Activated CD4-positive, alpha-beta T cell treated with anti-CD3 and anti-CD28 coated beads for 24 hours (primary cell): ENCODE measurements around the gene KLK8.

Experiments
- DNase-seq, 2 donors: peaks; one replicate each; pipeline ENCODE4 v3.0.0-alpha.2; 2020; ENCODE audit warnings: low read depth in 2 of 2

KLK8 gene, protein sequence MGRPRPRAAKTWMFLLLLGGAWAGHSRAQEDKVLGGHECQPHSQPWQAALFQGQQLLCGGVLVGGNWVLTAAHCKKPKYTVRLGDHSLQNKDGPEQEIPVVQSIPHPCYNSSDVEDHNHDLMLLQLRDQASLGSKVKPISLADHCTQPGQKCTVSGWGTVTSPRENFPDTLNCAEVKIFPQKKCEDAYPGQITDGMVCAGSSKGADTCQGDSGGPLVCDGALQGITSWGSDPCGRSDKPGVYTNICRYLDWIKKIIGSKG

DNA sequence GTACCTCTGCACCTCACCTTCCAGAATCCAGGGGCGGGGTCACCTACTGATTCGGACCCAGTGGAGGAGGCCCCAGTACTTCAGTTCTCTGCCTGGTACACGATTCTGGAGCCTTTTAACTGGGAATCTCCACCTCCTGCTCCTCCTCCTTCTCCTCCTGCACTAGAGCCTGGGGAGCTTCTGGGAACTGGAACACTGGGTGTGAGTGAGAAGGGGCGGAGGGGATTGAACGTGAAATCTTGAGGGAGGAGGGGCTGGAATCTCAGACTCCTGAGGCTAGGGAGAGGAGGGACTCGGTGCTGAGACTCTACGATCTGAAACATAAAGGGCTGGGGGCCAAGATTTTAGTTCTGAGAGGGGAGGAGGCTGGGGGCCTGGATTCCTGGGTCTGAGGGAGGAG lies at the start of gene KLK8:
TSS of gene KLK8 (minus strand) at position 90 of the 400 bp plus-strand sequence. CDS start 437 bp downstream, outside the sequence.
- DNase-seq, result no peak

- DNase-seq, result no peak
Observed at GRCh38 chr19:51047031-51047335, 45.6 kb upstream of the KLK8 start.

- no peak for DNase-seq
Observed at GRCh38 chr19:51044327-51044726, 42.9 kb upstream of the KLK8 start.

DNA sequence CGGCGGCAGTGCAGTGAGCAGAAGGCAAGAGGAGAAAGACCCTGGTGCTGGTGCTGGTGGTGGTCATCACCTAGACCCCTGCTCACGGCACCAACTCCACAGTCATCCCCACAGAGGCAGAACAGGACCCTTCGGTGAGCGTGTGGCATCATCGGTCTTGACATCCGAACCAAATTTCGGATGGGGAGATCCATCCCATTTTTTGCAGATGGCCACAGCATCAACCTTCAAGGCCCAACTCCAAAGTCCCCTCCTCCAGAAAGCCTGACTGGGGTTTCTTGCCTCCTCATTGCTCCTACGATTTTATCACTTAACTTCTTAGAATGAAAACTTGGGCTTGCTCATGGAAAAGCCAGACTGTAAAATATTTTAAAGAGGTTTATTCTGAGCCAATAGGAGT lies 42.1 kb upstream of the KLK8 start:
- DNase-seq, result no peak

DNA sequence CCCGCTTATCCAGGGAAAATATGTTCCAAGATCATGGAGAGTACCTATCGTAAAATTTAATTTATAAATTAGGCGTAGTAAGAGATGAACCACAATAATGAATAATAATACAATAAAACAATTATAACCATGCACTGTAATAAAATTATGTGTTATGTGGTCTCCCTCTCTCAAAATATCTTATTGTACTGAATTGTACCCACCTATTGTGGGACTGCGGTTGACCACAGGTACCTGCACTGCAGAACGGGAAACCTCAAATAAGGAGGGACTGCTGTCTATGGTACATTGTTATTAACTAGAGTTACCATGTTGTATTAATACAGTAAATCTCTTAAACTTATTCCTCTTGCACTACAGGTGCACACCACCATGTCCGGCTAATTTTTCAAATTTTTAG lies 38.7 kb upstream of the KLK8 start:
- DNase-seq, result no peak

GRCh38 chr19:51036519-51036918 lies 35.1 kb upstream of the KLK8 start:
- DNase-seq, result no peak

DNA sequence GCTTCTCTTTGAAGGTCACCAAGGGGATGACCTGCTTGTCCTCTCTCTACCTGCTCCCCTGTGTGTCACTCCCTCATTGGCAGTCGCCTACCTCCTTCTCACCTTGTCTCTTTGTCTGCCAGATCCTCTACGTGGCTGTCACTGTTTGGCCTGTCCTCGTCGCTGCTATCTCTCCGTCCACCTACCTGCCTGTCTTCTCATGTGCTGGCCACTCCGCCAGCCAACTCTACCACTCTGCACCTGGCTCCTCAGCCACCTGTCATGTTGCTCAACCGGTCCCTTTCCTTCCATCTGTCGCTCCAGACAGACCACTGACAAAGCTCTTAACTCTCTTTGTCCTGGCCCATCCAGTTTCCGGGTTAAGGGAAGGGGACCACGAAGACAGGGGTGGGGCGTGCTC lies 33.3 kb upstream of the KLK8 start, which contains the start of gene KLK12:
TSS of gene KLK12 (minus strand) at position 299 of the 400 bp plus-strand sequence. CDS start 381 bp downstream, outside the sequence.
- DNase-seq, result no peak

- DNase-seq, result no peak
Observed at GRCh38 chr19:51031880-51032225, 30.4 kb upstream of the KLK8 start.

GRCh38 chr19:51031220-51031879 lies 29.9 kb upstream of the KLK8 start:
- no peak for DNase-seq

DNA sequence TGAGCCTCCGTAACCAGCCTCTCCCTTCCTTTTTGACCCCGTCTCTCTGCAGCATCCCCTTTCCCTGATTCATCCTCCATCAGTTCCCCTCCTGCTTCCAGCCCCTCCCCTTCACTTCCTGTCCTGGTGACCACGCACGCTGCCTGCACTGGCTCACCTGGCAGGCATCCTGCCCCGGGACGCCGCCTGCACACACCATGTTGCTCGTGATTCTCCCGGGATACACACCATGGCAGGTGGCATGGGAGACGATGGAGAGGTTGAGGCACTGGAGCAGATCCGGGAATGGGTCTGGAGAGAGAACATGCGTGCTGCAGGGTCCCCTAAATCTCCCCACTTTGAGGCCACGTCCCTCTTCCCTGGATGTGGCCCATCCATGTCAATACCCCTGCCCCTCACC lies 29.2 kb upstream of the KLK8 start:
- no peak for DNase-seq

DNA sequence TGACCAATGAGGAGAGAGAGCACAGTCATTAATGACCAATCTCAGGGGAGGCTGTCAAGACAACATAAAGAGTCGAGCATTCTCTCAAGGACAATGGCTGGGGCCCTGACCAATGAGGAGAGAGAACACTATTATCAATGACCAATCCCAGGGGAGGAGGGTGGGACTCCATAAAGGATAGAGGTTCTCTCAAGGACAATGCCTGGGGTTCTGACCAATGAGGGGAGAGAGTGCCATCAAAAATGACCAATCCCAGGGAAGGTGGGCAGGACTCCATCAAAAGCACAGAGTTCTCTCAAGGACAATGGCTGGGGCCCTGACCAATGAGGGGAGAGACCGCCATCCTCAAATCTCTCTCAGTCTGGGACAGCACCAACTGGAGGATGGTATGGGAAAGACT lies 28.3 kb upstream of the KLK8 start:
- DNase-seq, result no peak

- no peak for DNase-seq
Observed at GRCh38 chr19:51027873-51028272, 26.5 kb upstream of the KLK8 start.

- no peak for DNase-seq
Observed at GRCh38 chr19:51027126-51027806, 25.9 kb upstream of the KLK8 start.

- no peak for DNase-seq
Observed at GRCh38 chr19:51026554-51026831, 25.1 kb upstream of the KLK8 start, which contains the start of gene KLK11. KLK11 (minus strand) TSS chr19:51026616; CDS start chr19:51025631, 985 bp downstream.

- DNase-seq, result no peak
Observed at GRCh38 chr19:51025809-51026553, 24.6 kb upstream of the KLK8 start.

DNA sequence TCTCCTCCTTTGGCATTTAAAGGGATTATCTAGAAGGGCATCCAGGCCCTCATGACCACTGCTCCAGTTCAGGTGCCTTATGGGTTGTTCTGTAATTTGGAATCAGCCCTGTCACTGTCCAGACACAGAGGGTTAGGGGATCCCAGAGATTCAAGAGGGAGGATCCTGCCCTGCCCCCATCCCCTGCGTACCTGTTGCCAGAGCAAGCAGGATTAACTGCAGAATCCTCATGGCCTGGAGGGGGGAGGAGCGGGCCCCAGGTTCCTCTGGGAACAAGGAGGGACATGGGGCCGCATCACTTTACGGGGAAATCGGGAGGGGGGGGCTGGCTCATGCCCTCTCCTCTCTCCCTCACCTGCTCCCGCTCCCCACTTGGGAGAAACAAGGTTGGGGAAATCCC lies 24.0 kb upstream of the KLK8 start:
- DNase-seq, result no peak

- DNase-seq, result no peak
Observed at GRCh38 chr19:51024924-51025323, 23.5 kb upstream of the KLK8 start.

DNA sequence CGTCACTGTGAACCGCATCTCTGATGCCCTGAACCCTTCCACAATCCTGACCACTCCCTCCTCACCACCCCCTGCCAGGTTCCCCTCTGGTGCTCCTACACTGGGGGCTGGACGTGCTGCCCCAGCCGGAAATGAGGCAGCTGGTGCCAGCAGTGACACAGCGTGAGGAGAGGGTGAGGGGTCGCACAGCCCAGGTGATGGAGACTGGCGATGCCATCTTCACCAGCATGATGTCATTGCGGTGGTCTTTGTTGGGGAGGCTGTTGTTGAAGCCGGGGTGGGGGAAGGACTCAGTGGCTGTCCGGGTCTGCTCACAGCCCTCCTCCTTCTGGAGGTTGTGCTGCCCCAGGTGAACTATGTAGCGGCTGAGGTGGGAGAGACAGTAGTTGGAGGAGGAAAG lies 22.5 kb upstream of the KLK8 start:
- no peak for DNase-seq

- DNase-seq, result no peak
Observed at GRCh38 chr19:51022526-51022925, 21.1 kb upstream of the KLK8 start.

- DNase-seq, result no peak
Observed at GRCh38 chr19:51020988-51021651, 19.7 kb upstream of the KLK8 start.

DNA sequence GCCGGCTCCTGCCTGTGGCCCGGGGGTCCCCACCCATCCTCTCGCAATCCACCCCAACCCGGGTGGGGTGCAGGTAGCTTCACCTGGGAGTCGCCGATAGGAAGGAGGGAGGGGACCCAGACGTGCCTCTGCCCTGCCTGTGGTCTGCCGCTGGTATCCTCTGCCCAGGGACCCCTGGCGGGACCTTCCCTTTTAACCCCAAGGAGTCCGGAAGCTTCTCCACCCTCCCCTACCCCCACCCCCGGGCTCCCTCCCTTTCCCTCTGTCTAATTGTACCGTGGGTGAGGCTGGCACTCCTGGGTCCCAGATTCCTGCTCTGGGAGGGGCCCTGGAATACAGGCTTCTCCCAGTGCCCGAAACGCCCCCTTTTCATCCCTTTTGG lies 18.1 kb upstream of the KLK8 start, which contains the start of gene KLK10:
TSS of gene KLK10 (minus strand) at position 166 of the 382 bp plus-strand sequence. CDS start 579 bp downstream, outside the sequence.
- no peak for DNase-seq
